Astrocyte of the cerebellum (primary cell): ENCODE results near the gene HOXD10.

ENCODE experiments used
- DNase-seq: peaks from one replicate; pipeline ENCODE4 v3.0.0-alpha.2; 2011; ENCODE audit warnings: low read depth
- H3K4me3 ChIP-seq: 2 replicates; pipeline ENCODE4 v1.5.1; 2011; ENCODE audit warnings: mild to moderate bottlenecking, low read depth, low read length, moderate library complexity
- CTCF ChIP-seq: IDR thresholded peaks from 2 replicates; pipeline ENCODE4 v1.5.1; 2012; ENCODE audit warnings: low read length, low read depth, moderate library complexity, mild to moderate bottlenecking; ENCODE audit errors: missing control alignments
- in situ Hi-C: cut with HindIII; loops from 2 replicates; pipeline ENCODE4 v1.10.0; 2017; ENCODE audit warnings: low sequenced_read_pairs

Gene HOXD10

DNA sequence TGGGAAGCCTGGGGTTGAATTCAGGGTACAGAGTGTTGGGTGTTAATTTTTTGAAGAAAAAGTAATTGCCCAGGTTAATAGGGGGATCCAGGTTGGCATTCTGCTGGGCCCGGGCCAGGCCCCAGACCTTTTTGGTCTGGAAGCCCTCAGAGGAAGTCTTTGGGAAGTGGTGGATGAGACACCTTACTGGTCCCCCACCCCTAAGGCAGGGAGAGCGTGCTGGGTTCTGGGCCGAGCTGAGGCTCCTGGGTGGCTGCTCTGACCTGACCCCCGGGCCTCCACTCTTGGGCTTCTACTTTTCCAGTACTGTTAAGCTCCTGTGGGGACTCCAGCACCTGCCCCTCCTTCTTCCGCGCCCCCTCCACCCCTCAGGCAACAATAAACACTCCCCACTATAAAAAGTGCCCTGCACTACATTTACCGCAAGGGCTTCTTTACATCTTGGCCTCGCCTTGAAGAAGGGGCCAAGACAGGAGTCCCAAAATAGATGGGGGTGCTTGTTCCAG is 39.8 kb downstream of the HOXD10 start:
- in situ Hi-C loops, result no loop called here
- no peak for DNase-seq
- H3K4me3 ChIP-seq, result no peak overlapping the region
- TF ChIP-seq CTCF, result no peak

DNA sequence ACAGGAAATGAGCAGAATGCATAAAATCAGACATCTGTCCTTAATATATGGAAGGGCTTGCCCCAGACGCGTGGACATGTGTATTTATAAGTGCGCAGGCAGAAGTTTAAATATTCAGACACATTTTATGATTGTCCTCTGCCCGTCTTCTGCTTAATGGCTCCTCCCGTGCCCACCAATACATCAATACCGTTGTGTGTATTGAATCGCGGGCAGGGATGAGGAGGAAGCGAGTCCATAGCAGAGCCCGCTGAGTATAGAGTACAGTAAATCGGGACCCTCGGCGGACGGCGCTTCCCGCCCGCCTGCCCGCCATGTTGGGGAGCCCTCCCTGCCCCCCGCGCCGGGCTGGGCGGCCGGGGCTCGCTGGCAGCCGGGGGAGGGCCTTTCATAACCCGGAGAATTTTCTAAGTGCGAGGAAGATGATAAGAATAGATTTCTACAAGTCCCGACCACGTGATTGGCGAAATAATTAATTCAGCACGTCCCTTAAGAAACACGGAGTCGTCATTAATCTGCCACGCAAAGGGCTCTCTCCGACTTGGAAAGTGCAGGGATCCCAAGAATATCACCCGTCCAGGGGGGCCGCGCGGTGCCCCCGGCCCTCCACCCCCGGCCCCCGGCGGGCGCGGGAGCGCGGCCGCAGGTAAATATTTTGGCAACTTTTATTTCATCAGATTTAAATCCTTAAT is 40.4 kb downstream of the HOXD10 start, which contains the start of gene HOXD3:
HOXD3 (plus strand) TSS at position 501 of the 692 bp plus-strand sequence. CDS start 11,808 bp downstream, outside the sequence.
- DNase-seq, result no peak
- peak within 1 kb of the TSS; percentile 31 for H3K4me3 ChIP-seq
- in situ Hi-C loops, result no loop called here
- TF ChIP-seq CTCF, result no peak

DNA sequence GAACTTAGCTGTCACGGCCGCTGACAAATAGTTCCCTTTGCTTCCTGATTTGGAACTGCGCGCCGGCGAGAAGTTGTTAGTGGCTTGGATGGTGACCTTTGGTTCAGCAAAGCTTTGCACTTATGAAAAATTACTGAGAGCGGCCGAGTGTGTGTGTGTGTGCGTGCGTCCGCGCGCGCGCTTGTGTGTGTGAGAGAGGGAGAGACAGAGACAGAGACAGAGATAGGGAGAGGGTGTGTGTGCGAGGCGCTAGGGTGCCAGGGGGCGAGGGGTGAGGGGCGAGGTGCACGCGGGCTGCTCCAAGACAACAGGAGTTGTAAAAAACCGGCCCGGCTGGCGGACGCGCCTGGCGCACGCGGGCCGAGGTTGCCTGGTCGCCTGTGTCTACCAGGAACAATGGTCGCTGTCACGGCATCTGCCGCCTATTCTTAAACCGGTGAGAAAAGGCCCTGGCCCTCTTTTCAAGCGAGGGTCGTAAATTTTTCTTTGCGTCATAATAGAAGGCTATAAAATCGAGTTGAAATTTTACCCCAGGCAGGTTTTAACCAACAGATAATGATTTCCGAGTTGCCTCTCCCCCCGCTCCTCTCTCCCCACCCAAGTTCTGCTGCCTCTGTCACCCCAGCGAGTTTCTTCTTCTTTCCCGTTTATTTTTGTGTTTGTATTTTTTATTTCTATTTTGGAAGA is 41.1 kb downstream of the HOXD10 start:
- peak overlapping the region; percentile 31 for H3K4me3 ChIP-seq
- DNase-seq, result no peak
- TF ChIP-seq CTCF, result no peak
- in situ Hi-C loops, result no loop called here

- no peak for TF ChIP-seq CTCF
- in situ Hi-C loops, result no loop called here
- peak overlapping the region; percentile 31 for H3K4me3 ChIP-seq
- DNase-seq, result no peak
Observed at GRCh38 chr2:176158186-176158591, 41.6 kb downstream of the HOXD10 start.

GRCh38 chr2:176158855-176159662 is 42.5 kb downstream of the HOXD10 start:
- TF ChIP-seq CTCF, result no peak
- DNase-seq, result no peak
- in situ Hi-C loops, result no loop called here
- H3K4me3 ChIP-seq, result no peak overlapping the region

DNA sequence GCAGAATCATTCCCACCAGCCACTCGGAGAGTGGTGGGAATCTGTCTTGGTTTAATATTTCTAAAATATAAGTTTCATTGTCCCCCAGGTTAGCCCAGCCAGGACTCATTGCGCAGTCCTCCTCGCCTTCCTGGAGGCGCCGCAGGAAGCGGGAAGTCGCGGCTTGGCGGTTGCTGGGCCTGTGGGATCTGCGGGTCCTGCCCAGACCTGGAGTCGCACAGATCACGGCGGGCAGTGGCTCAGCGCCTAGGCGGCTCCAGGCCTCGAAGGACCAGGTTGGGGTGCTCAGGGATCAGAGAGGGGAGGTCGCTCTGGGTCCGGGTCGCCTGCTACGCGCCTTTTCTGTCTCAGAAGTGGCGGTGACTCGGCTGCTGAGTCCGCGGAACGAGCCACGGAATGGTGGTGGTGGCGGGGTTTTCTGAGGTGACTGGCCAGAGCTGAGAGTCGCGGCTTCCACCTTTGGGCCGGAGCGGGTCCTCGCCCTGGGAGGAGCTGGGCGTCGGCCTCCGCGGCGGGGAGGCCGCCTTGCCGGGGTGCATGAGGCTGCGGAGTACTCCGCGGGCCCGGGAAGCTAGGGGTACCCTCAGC is 43.2 kb downstream of the HOXD10 start:
- in situ Hi-C loops, result no loop called here
- TF ChIP-seq CTCF, result no peak
- no peak for DNase-seq
- H3K4me3 ChIP-seq, result peak overlapping the region; percentile 10
